ENCODE results near the gene TXNDC17. TPM values are rescaled to one million over a fixed set of nuclear protein-coding genes. Genes with fewer than 3 reads are reported as not detected.
"Not testable (repeated sequence)": the region's sequence is repeated elsewhere in the genome, so short reads cannot be mapped to it uniquely, and the experiment has no call there.

Gene TXNDC17
- total RNA-seq, 1 donor, result 60.3 TPM

DNA sequence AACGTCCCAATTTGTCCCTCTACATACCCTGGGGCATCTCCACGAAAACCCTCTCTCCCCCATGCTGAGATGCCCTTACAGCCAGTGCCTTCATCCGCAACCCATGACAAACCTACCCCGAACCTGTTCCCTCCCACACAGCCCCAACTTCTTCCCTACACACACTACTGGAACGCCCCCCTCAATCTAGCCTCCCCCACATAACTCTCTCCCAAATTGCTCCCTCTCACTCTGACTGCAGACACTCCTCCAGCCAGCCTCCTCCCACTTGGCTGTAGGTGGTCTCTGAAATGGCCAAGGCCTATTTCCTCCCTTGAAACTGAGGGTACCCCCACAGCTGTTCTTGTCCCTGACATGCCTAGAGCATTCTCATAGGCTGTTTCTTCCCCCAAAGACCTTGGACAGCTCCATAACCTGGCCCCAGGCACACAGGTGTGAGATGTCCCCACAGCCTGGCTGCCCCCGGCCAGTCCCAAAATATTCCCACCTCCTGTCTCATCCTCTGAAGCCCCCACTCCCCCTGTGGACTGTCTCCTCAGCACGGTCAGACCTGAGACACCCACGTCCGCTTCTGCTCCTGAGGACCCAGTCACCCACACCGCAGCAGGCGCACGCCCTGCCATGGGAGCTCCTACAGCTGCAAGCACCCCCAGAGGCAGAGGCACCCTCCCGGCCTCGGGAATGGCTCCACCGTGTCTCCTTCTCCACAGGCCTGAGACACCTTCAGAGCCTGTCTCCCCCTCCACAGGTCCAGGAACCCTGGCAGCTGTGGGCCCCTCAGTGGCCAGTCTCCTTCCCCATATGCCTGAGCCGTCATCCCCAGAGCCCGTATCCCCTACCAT, 4.0 kb upstream of the TXNDC17 start:
- DNase-seq (ENCODE audit: low read depth in 2 of 3, low spot score in 2 of 3), result no peak

DNA sequence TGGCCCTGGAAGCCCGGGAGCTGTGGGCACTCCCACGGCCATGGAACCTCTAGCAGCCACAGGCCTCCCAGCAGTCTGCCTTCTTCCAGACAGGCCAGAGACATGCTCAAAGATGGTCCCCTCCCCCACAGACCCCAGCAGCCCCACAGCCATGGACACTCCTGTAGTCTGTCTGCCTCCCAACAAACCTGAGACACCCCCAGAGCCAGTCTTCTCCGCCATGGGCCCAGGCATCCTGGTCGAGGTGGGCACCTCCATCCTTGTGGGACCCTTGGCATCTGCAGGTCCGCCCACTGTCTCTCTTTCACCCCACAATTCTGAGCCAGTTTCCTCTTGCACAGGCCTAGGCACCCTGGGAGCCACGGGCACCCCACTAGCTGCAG, 3.4 kb upstream of the TXNDC17 start:
- DNase-seq (ENCODE audit: low read depth in 2 of 3, low spot score in 2 of 3), result no peak

DNA sequence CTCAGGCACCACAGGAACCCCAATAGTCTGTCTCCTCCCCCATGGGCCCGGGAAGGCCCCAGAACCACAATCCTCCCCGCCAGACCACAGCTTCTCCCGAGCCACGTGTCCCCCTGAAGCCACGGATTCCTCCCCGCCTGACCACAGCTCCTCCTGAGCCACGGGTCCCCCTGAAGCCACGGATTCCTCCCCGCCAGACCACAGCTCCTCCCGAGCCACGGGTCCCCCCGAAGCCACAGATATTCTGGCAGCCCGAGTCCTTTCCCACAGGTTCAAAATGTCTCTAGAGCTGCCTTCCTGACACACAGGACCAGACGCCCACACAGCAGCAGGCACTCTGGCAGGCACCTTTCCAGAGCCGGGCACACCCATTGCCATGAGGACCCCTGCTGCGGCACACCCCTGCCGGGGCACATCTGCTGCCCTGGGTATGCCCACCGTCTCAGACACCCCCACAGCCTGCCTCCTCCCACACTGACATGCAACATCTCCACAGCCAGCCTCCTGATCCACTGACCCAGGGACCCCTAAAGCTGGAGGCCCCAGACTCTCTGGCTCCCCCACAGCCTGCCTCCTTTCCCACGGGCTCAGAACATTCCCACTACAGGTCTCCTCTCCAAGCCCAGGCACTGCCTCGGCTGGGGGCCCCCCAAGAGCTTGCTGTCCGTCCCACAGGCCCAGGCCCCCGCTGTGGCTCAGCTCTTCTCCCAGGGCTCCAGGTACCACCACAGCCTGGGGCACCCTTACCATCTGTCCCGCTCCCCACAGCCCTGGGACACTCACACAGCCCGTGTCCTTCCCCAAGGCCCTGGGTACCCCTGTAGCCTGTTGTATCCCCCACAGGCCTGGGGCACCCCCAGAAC, 2.6 kb upstream of the TXNDC17 start:
- no peak for DNase-seq (ENCODE audit: low read depth in 2 of 3, low spot score in 2 of 3)

DNA sequence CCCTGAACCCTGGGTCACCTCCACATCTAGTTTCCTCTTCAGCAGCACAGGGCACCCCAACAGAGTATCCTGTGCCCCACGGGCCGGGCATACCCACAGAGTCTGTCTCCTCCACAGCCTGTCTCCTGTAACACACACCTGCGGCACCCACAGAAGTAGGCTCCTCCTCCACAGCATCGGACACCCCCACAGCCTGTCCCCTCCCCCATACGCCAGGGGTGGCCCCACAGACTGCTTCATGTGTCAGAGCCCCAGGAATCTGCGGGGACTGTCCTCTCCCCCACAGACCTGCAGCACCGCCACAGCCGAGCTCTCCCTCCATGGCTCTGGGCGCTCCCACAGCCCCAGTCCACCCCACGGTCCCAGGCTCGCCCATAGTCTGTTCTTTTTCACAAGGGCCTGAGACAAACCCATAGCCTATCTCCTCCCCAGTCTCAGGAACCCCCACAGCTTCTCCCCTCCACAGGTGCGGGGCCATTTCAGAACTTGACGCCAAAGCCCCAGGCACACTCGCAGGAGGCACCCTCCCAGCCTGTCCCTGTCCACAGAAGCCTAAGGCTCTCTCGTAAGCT, 1.8 kb upstream of the TXNDC17 start:
- no peak for DNase-seq (ENCODE audit: low read depth in 2 of 3, low spot score in 2 of 3)

DNA sequence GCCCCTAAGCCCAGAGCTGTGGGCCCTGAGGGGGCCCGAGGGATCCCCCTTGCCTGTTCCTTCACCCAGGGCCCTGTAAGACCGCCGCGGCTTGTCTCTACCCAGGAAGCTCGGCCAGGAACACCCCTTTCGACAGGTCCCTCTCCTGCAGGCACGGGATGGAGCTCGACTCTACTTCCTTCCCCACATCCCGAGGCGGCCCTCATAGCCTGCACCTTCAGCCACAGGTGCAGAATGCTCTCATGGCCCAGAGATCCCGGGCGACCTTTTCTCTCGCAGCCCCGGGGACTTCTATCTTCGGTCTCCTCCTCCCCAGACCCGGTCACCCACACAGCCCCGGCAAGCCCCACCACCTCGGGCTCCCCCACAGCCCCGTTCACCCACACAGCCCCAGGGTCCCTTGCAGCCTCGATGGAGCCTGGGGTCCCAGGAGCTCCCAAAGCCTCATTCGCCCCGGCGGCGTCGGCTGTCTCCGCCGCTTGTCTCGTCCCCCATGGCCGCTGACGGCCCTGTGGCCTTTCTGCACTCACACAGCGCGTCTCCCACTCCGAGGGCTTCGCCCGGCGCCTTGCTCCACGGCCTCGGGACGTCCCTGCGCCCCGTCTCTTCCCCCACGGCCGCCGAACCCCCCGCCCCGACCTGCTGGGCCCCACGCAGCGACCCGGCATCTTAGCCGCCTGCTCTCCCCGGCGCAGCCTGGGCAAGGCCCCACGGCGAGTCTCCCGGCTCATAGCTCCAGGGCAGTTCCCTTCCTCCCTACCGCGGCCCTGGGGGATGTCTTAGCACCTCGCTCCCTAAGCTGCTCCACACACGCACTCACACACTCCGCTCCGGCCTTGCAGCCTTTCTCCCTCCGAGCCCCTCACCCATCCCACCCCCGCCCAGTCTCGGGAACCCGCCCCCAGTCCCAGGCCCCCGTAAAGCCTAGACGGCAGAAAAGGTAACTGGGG, 999 bp upstream of the TXNDC17 start:
- peak in 1 of 3 donors; percentile 44 for DNase-seq (ENCODE audit: low read depth in 2 of 3, low spot score in 2 of 3)

DNA sequence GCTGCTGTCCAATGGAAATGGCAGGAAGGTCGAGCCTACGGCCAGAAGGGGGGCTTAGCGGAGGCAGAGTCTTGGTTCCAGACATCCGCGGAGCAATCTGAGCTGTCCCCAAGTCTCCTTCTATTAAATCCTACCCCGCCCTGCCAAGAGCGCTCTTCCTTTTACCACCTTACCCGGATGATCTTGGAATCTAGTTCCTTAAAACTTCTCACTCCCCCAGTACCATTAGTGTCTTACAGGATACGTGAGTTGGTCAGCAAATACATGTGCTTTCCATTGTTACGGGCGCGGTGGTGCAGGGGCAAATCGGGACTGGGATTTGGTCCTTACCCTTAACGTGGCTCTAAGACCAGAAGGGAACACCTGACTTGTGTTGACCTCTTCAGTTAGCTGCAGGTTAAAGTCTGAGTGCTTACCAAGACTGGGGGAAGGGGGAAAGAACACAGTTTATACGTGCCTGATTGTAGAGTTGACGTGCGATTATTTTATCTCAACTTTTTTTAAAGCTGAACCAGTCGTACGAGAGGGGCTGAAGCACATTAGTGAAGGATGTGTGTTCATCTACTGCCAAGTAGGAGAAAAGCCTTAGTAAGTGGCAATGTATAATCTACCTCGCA, 495 bp downstream of the TXNDC17 start:
- DNase-seq (ENCODE audit: low read depth in 2 of 3, low spot score in 2 of 3), result no peak

DNA sequence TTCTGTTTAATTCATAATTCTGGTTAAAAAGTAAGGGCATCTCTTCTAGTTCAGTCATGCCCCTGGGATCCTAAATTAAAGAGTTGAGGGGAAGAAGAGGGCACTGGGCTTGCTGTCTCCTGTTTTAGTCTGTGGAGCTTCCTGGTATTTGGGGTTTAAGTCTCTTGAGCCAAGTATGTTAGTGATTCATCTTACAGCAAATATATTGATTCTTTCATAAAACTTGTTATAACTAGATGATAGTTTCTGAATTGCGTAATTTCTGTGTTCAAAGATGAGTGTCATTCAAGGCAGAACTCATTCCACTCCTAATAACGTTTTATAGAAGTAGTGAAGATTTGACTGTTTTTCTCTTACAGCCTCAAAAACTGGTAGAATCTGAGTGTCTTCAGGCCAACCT, 1.7 kb downstream of the TXNDC17 start:
- DNase-seq (ENCODE audit: low read depth in 2 of 3, low spot score in 2 of 3), result no peak

DNA sequence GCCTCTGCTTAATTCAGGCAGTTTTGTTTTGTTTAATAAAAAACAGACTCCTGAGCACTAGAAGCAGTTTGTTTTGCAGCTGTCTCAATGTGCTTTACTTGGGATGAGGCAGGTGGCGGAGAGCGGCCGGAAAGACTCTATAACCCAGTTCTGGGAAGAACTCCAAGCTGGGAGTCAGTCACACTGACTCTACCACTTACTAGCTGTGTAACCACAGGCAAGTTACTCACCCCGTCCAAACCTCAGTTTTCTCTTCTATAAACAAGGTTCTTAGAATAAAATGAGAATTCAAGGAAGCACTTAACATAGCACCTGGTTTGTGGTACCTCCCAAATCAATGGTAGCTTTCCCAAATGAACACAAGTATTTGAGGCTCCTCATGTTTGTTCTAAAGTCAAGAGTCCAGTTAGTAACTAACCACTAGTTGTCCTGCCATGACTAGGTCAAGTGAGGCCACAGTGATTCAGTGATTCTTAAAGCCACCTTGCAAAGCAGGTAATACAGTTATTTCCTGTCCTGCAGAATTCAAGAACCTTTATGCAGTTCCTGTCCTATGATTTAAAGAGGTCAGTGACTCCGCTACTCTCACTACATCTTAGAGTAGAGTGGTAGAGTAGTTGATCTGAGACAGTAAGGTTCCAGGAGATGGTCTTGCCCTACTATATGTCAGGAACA, 2.7 kb downstream of the TXNDC17 start:
- DNase-seq (ENCODE audit: low read depth in 2 of 3, low spot score in 2 of 3), result no peak

DNA sequence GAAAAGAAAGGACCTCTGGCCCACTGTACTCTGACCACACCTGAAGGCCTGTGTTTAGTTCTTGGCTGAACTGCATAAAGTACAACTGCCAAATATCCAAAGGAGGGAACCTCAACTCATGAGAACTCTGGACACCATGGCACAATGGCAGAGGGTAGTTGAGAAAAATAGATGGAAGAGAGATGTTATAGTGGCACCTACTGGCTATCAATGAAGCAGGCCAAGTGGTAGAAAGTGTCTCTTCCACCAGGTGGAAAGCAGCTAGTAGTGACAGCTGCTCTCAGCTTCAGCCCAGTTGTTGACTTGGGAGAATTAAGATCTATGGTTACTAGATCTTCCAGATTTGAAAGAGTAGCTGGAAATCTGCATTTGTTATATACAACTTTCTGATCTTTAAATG, 7.3 kb downstream of the TXNDC17 start:
- peak in 1 of 3 donors; percentile 60 for DNase-seq (ENCODE audit: low read depth in 2 of 3, low spot score in 2 of 3)

DNA sequence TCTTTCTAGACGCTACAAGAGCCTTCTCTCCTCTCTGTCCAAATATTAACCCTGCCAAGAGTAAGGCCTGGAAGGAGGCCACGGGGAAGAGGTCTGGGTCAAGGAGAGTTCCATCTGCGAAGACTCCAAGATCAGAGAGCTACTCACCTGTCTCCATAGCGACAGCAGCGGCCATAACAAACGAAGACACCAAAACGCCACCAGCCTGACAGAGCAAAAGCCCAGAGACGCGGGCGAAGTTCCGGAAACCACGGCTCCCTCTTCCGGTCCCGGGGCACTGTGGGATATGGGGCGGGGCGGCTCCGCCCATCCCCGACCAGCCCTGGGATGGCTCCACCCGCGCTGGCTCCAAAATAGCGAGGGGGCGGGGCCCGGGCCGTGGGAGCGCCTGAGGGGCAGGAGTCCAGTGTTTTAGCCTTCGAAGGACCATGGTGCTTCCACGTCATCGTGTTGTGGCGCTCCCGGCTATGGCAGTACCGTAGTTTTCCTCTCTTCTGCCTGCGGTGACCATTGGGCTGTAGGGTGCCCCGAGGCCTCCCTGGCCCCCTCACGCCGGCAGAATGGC, 10.6 kb downstream of the TXNDC17 start, which contains the start of the genes C17orf100 and MED31:
Gene C17orf100, plus strand, starts transcription at position 409 of the 565 bp plus-strand sequence. Its CDS starts 152 bp downstream, at position 561.
Gene MED31, minus strand, starts transcription at position 252 of the 565 bp plus-strand sequence. Its CDS starts 77 bp downstream, at position 175.
- DNase-seq (ENCODE audit: low read depth in 2 of 3, low spot score in 2 of 3), result peak; percentile 81 to 97 (median 93)

DNA sequence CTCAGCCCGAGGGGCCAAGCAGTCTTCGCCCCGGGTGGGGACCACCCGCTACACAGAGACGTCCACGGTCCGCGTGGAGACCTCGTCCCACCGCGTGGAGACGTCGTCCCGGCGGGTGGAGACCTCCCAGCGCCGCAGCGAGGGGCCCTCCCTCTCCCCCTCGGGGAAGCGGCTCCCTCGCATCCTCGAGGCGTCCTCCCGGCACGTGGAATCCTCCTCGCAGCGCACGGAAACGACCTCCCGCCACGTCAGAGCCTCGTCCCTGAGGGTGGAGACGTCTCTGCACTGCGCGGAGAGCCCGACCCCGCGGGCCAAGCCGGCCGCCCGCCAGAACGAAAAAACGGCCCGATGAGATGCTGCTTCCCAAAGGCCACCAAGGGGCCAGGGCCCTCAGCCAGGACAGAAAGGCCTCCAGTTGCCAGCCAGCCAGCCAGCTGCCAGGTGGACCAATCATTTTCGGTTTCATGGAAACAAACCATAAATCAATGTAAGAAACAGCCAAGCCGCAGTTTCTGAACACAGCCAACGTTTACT, 11.1 kb downstream of the TXNDC17 start:
- DNase-seq (ENCODE audit: low read depth in 2 of 3, low spot score in 2 of 3), result peak in 1 of 3 donors; percentile 58

DNA sequence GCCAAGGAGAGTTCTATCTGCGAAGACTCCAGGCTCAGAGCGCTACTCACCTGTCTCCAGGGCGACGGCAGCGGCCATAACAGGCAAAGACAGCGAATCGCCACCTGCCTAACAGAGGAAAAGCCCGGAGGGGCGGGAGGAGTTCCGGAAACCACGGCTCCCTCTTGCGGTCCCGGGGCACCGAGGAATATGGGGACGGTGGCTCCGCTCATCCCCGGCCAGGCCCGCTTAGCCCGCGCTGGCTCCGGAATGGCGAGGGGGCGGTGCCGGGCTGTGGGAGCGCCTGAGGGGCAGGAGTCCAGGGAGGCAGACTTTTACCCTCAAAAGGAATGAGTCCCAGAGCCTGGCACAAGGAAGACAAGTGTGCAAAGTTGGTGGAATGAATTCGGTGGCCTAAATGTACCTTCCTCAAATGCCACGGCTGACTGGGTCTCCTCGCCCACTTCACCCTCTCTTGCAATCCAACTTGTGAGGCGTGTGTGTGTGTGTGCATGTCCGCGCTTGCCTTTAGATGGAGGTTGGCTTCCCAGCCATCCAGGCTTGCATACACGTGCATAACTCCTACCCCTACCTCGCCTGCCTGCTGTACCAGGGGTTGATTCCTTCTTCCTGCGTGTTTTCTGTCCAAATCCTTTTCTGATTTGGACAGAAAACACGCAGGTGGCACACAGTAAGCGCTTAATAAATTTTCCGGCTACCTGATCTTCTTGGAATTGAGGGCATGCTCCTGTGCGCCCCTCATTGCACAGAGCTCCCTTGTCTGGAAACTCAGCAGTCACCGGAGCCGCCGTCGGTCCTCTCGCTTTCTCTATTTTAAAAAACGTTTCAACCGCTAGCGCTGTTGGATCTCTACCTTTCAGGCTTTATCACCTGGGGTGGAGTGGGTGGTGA, 14.2 kb downstream of the TXNDC17 start:
- DNase-seq (ENCODE audit: low read depth in 2 of 3, low spot score in 2 of 3), result no peak

DNA sequence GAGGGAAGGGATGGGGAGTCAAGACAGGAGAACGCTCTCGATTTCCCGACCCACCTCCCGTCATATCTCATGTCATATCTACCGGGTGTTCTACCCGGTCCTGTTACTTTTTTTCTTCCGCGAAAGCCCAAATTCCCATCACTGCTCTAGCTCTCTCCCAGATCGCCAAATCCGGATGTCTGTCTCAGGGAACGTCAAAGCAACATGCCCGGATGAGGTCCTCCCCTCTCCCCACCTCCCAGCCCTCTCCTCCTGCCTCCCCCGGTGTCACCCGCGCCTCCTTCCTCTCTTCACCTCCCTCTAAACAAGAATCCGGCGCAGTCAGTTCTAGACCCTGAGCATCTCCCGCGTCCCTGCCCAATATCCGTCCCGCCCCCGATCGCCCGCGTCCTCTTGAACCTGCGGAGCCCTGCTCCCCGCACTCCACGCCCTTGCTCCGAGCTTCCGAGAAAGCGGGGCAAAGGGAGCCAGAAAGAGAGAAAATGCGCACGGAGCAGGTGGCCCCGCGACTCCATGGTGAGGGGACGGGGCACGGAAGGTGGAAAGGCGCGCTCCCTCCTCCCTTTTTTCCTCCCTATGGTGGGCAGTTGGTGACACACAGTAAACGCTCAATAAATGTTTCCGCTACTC, 15.0 kb downstream of the TXNDC17 start:
- not testable (repeated sequence) for DNase-seq (ENCODE audit: low read depth in 2 of 3, low spot score in 2 of 3)

DNA sequence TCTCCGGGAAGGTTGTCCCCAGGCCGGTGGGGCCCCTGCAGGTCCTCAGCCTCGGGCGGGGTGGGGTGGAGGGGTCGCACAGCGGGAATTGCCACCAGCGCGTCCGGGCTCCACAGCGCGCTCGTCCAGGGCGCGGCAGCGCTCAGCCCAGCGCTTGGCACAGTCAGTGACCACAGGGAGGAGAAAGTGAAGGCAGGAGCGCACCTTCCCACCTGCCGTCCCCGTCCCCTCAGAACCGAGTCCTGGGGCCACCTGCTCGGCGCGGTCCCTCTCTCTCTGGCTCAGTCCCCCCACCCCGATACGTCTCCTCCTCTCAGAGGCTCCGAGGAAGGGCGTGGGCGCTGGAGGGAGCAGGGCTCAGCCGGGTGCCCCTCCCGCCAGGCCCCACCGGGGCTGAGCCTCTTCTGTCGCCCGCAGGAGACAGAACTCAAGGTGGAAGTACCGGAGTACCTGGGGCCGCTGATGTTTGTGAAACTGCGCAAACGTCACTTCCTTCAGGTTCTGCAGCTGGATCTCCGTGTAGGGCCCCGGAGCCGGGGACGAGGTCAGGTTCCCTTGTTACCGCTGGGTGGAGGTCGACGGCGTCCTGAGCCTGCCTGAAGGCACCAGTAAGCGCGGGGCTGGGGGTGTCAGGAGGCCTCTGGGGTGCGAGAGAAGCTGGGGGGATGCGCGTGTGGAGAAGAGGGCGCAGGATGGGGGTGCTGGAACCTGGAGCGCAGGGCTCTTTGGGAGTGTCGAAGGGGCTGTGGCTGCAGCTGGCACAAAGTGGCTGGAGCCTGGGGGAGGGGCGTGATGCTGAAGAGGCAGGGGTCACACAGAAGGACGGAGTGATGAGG, 16.2 kb downstream of the TXNDC17 start:
- DNase-seq (ENCODE audit: low read depth in 2 of 3, low spot score in 2 of 3), result peak in 2 of 3 donors; percentile 31 to 59

DNA sequence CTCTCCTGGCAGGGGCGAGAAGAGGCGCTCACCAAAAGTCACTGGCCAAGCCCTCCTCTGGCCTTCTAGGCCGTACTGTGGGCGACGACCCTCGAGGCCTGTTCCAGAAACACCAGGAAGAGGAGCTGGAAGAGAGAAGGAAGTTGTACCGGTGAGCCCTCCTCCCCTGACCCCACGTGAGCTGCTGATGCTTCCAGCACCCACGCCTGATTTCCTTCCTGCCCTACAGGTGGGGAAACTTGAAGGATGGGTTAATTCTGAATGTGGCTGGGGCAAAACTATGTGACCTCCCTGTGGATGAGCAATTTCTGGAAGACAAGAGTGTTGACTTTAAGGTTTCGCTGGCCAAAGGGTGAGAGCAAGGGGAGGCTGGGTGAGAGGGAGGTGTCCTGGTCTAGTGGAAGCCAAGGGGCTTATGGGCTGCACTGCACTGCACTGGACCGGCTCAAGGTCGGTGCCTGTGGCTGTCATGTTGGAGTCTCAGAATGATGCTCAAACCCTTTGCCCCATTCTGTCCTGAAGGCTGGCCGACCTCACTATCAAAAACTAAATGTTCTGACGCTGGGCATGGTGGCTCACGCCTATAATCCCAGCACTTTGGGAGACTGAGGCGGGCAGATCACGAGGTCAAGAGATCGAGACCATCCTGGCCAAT, 16.9 kb downstream of the TXNDC17 start:
- no peak for DNase-seq (ENCODE audit: low read depth in 2 of 3, low spot score in 2 of 3)

All from hematopoietic multipotent progenitor cell (in vitro differentiated cells).